Testis (tissue), 3 donors: ENCODE results near the gene RNF169. TPM values are rescaled to one million over a fixed set of nuclear protein-coding genes. Genes with fewer than 3 reads are reported as not detected.
A peak's percentile ranks its signal among the peaks of the same experiment; 100 is the strongest.

Experiments
- DNase-seq: peaks from one replicate; pipeline ENCODE4 v3.0.0-alpha.2; 2019
- H3K27ac ChIP-seq, 2 donors: fragments of 200-600 bp; sonication (generic); one replicate each; pipeline ENCODE4 v1.5.1; 2019
- H3K27me3 ChIP-seq: fragments of 200-600 bp; sonication (generic); one replicate; pipeline ENCODE4 v1.5.1; 2019
- H3K36me3 ChIP-seq: fragments of 200-600 bp; sonication (generic); one replicate; pipeline ENCODE4 v1.5.1; 2017; ENCODE audit warnings: low read depth; ENCODE audit errors: missing control alignments
- H3K4me1 ChIP-seq: fragments of 200-600 bp; sonication (generic); one replicate; pipeline ENCODE4 v1.5.1; 2019
- H3K4me3 ChIP-seq, 2 donors: fragments of 200-600 bp; sonication (generic); one replicate each; pipeline ENCODE4 v1.5.1; 2017 to 2019
- H3K9me3 ChIP-seq: fragments of 200-600 bp; sonication (generic); one replicate; pipeline ENCODE4 v1.5.1; 2017
- POLR2A ChIP-seq: fragments of 450-650 bp; IDR thresholded peaks from one replicate; pipeline ENCODE4 v1.6.1; 2017; ENCODE audit warnings: antibody characterized with exemption, mild to moderate bottlenecking, moderate library complexity
- WGBS, 2 donors: methylation state at CpG; one replicate each; pipeline ENCODE4 v1.1.5; 2018; 5-methylcytosine and 5-hydroxymethylcytosine counted together
- intact Hi-C: fragments of 100-400 bp; cut with DNase I; formaldehyde crosslinking; loops from one replicate; pipeline ENCODE4 v1.15.1; 2023; ENCODE audit warnings: low total_unique reads
- polyA plus RNA-seq: library from polyadenylated mRNA; stranded (reverse); fragments of 350-450 nt; fragmentation: Illumina TruSeq; extraction: RNeasy Lipid Tissue Mini Kit (QIAGEN cat#74804); gene quantifications from one replicate; pipeline ENCODE4 v1.2.3, GENCODE V29; 2014; ENCODE audit warnings: low read depth, low replicate concordance; ENCODE audit not compliant: insufficient read depth
- total RNA-seq, 2 donors: library from RNA; depleted of rRNA; stranded (reverse); fragments of >200 nt; gene quantifications; one replicate each; pipeline ENCODE4 v1.2.3, GENCODE V29; 2016
- TF ChIP-seq, protein P1 (sequence below), 3 experiments: fragments of 450-650 bp in 2 of 3; fragments of 200-600 bp in 1 of 3; sonication (generic) in 1 of 3; IDR thresholded peaks; one replicate each; pipeline ENCODE4 v1.5.1; 2016 to 2019; ENCODE audit warnings: antibody characterized with exemption in 3 of 3, mild to moderate bottlenecking in 2 of 3, moderate library complexity in 1 of 3

RNF169 gene
- total and polyA plus RNA-seq, 3 donors from 2014 or later = 7.2 to 19.4 (median 19.3) TPM

DNA sequence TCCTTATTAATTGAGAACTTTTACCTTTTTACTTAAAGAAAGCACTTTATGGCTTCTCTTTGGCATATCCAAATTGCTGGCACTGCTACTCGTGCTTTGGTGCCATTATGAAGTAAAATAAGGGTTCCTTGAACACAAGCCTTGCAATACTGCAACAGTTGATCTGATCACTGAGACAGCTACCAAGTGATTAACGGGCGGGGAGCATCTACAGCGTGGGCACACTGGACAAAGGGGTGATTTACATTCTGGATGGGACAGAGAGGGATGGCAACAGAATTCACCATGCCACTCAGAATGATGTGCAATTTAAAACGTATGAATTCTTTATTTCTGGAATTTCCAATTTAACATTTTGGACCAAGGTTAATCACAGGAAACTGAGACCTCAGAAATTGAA, 25.1 kb upstream of the RNF169 start:
- TF ChIP-seq POLR2A = no peak
- TF ChIP-seq, protein P1, sequence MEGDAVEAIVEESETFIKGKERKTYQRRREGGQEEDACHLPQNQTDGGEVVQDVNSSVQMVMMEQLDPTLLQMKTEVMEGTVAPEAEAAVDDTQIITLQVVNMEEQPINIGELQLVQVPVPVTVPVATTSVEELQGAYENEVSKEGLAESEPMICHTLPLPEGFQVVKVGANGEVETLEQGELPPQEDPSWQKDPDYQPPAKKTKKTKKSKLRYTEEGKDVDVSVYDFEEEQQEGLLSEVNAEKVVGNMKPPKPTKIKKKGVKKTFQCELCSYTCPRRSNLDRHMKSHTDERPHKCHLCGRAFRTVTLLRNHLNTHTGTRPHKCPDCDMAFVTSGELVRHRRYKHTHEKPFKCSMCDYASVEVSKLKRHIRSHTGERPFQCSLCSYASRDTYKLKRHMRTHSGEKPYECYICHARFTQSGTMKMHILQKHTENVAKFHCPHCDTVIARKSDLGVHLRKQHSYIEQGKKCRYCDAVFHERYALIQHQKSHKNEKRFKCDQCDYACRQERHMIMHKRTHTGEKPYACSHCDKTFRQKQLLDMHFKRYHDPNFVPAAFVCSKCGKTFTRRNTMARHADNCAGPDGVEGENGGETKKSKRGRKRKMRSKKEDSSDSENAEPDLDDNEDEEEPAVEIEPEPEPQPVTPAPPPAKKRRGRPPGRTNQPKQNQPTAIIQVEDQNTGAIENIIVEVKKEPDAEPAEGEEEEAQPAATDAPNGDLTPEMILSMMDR (IDR thresholded peaks at IDR 0.05) = no peak
- Histone ChIP-seq H3K4me3 (no peak overlapping the region), H3K27ac (no peak overlapping the region), H3K9me3 (no peaks in the 10 kb centered on the region), H3K27me3 (no peaks in the 10 kb centered on the region), H3K4me1 (no peaks in the 10 kb centered on the region), H3K36me3 (no peaks in the 10 kb centered on the region)
- 84 to 87% methylated on average over 5 of the region's 5 CpGs for WGBS, 2 donors
- intact Hi-C loops = no loop called here
- no peak for DNase-seq

DNA sequence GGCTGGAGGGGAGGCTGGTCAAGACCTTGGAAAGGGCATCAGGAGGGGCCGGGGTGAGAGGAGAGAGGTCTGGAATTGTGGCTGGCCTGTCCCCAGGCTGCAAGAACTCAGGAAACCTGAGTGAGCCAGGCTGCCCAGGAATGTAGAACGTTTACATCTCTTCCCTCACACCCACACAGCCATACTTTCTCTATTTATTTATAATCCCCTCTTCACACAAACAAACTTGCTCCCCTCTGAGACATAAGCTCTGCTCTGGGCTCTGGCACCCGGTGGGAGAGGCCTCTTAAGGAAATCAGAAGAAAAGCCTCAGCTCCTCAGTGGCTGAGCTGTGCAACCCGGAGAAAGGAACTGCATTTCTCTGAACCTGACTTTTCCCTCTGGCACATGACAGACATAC, 22.9 kb upstream of the RNF169 start:
- H3K36me3 ChIP-seq = no peaks in the 10 kb centered on the region
- no peaks in the 10 kb centered on the region for H3K27me3 ChIP-seq
- intact Hi-C loops = no loop called here
- H3K27ac ChIP-seq = no peak overlapping the region
- H3K9me3 ChIP-seq = no peaks in the 10 kb centered on the region
- WGBS, 2 donors = 70 to 82% methylated on average over 4 of the region's 4 CpGs
- H3K4me1 ChIP-seq = no peaks in the 10 kb centered on the region
- H3K4me3 ChIP-seq = no peak overlapping the region
- TF ChIP-seq, protein P1 (IDR thresholded peaks at IDR 0.05) = no peak
- no peak for TF ChIP-seq POLR2A
- no peak for DNase-seq

DNA sequence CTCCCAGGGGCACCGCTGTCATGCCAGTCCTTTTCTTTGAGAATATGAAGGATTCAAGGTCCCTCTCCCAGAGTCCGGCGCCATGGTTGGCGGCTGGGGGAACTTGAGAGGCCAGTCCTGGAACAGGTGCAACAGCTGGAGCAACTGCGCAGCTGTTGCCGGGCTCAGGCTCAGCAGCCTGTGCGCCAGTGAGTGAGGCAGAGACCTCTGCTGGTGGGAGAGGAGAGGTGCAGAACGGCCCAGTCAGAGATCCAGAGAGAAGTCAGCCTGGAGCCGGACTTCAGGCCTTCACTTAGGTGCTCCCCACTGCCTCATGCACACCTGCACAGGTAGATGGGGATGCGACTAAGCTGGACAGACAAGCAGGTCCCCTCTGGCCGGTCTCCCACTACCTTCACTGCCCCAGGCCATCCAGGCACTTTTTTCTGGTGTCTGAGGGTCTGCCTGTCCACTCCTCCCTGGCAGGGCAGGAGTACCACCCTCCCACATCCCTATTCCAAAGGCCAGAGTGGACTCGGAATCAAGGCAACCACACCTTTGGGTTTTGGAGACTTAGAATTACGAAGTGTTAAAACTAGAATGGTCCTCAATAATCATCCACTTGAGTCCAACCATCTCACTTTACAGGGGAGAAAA, 22.0 kb upstream of the RNF169 start:
- no peaks in the 10 kb centered on the region for H3K36me3 ChIP-seq
- H3K27me3 ChIP-seq = no peaks in the 10 kb centered on the region
- TF ChIP-seq, protein P1 (IDR thresholded peaks at IDR 0.05) = peak; percentile 71 to 85 (median 79)
- TF ChIP-seq POLR2A = no peak
- peak; percentile 78 for DNase-seq
- no peaks in the 10 kb centered on the region for H3K9me3 ChIP-seq
- 23 to 32% methylated on average over 10 to 13 of the region's 13 CpGs for WGBS, 2 donors
- H3K4me3 ChIP-seq = no peak overlapping the region
- no peak overlapping the region for H3K27ac ChIP-seq
- intact Hi-C loops = no loop called here
- no peaks in the 10 kb centered on the region for H3K4me1 ChIP-seq

DNA sequence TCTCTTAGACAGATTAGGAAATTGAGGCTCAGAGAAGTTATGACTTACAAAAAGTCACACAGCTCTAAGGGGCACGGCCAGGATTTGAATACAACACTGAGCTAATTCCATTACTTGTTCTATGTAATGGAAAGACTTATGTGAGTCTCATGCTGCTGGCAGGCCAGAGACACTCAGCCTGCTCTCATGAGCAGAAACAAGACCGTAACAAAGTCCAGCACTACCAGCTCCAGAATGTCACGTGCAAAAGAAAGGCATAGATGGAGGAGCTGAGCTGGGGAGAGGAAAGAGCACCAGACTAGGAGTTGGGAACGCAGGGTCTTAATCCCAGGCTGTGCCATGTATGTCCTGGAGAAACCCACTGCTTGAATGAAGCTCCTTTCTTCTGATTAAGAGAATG, 19.3 kb upstream of the RNF169 start:
- intact Hi-C loops = no loop called here
- Histone ChIP-seq H3K4me1 (no peaks in the 10 kb centered on the region), H3K4me3 (no peak overlapping the region), H3K27ac (no peak overlapping the region), H3K36me3 (no peaks in the 10 kb centered on the region), H3K9me3 (no peaks in the 10 kb centered on the region), H3K27me3 (no peaks in the 10 kb centered on the region)
- DNase-seq = no peak
- TF ChIP-seq, protein P1 (IDR thresholded peaks at IDR 0.05) = no peak
- no peak for TF ChIP-seq POLR2A
- WGBS, 2 donors = 76 to 81% methylated on average over 4 of the region's 4 CpGs
